Fibroblast of lung (primary cell): Measurements from ENCODE around the gene PIK3IP1.

Experiments used
- CTCF ChIP-seq, 2 donors: IDR thresholded peaks in 1 of 2; conservative IDR thresholded peaks in 1 of 2; 1 replicate in 1 of 2; 2 replicates in 1 of 2; pipeline ENCODE4 v1.5.1; 2011 to 2012; ENCODE audit warnings: low read length in 2 of 2, control low read depth in 1 of 2, inconsistent platforms in 1 of 2, low read depth in 1 of 2, mild to moderate bottlenecking in 1 of 2
- EZH2 ChIP-seq: IDR thresholded peaks from 2 replicates; pipeline ENCODE4 v1.5.1; 2012; ENCODE audit warnings: low read length, control low read depth, mild to moderate bottlenecking; ENCODE audit errors: missing control alignments

- TF ChIP-seq EZH2 (no peak), CTCF (conservative IDR thresholded peaks at IDR 0.05 in 1 of 2, IDR thresholded peaks at IDR 0.05 in 1 of 2; ENCODE audit: low read depth in 1 of 2, low read length in 2 of 2) (no peak)
Measured at GRCh38 chr22:31327806-31328543, 35.7 kb upstream of the PIK3IP1 start.
